ENCODE data around the gene ARHGAP32.

DNA sequence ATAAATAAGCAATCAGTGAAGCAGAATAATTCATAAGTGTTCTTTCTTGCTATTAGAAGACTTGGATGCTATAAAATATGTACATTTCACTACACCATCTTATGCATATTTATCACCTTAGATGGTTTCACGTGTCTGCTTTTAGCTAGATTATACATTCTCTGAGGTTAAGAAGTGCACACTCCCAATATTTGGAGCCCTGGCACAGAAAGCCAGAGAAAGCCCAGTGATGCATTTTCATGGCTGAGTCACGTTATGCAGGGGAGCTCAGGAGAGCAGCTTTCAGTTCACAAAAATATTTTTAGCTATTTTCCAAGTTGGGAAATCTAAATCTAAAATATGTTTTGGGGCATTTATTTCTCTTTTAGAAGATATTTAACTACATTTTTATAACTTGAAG is 244.4 kb downstream of the ARHGAP32 start:
- TF ChIP-seq POLR2AphosphoS5 (IDR thresholded peaks at IDR 0.05): no peak
- TF ChIP-seq, protein P1, sequence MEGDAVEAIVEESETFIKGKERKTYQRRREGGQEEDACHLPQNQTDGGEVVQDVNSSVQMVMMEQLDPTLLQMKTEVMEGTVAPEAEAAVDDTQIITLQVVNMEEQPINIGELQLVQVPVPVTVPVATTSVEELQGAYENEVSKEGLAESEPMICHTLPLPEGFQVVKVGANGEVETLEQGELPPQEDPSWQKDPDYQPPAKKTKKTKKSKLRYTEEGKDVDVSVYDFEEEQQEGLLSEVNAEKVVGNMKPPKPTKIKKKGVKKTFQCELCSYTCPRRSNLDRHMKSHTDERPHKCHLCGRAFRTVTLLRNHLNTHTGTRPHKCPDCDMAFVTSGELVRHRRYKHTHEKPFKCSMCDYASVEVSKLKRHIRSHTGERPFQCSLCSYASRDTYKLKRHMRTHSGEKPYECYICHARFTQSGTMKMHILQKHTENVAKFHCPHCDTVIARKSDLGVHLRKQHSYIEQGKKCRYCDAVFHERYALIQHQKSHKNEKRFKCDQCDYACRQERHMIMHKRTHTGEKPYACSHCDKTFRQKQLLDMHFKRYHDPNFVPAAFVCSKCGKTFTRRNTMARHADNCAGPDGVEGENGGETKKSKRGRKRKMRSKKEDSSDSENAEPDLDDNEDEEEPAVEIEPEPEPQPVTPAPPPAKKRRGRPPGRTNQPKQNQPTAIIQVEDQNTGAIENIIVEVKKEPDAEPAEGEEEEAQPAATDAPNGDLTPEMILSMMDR (IDR thresholded peaks at IDR 0.05; ENCODE audit: poor library complexity, severe bottlenecking): no peak
- TF ChIP-seq TAF1 (IDR thresholded peaks at IDR 0.05; ENCODE audit: low read depth): no peak
- TF ChIP-seq SMC3 (conservative IDR thresholded peaks at IDR 0.05; ENCODE audit: poor library complexity): no peak
- TF ChIP-seq, protein P2, sequence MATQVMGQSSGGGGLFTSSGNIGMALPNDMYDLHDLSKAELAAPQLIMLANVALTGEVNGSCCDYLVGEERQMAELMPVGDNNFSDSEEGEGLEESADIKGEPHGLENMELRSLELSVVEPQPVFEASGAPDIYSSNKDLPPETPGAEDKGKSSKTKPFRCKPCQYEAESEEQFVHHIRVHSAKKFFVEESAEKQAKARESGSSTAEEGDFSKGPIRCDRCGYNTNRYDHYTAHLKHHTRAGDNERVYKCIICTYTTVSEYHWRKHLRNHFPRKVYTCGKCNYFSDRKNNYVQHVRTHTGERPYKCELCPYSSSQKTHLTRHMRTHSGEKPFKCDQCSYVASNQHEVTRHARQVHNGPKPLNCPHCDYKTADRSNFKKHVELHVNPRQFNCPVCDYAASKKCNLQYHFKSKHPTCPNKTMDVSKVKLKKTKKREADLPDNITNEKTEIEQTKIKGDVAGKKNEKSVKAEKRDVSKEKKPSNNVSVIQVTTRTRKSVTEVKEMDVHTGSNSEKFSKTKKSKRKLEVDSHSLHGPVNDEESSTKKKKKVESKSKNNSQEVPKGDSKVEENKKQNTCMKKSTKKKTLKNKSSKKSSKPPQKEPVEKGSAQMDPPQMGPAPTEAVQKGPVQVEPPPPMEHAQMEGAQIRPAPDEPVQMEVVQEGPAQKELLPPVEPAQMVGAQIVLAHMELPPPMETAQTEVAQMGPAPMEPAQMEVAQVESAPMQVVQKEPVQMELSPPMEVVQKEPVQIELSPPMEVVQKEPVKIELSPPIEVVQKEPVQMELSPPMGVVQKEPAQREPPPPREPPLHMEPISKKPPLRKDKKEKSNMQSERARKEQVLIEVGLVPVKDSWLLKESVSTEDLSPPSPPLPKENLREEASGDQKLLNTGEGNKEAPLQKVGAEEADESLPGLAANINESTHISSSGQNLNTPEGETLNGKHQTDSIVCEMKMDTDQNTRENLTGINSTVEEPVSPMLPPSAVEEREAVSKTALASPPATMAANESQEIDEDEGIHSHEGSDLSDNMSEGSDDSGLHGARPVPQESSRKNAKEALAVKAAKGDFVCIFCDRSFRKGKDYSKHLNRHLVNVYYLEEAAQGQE (IDR thresholded peaks at IDR 0.05; ENCODE audit: borderline replicate concordance): no peak
